SK-N-SH (cell line): ENCODE measurements around the gene GOLGA8H. TPM values are rescaled to one million over a fixed set of nuclear protein-coding genes. Genes with fewer than 3 reads are reported as not detected.
"Not testable (repeated sequence)": the region's sequence is repeated elsewhere in the genome, so short reads cannot be mapped to it uniquely, and the experiment has no call there.

Source experiments
- CTCF ChIA-PET: fragments of 300-600, 350-600 bp; formaldehyde crosslinking; extraction: SDS; loops from one replicate; lab custom pipeline; 2021; lab: Yijun Ruan, JAX
- POLR2A ChIA-PET: fragments of 350-600 bp; sonication (Branson Sonifier 250); formaldehyde crosslinking; extraction: SDS; loops from one replicate; lab custom pipeline; 2020; ENCODE audit warnings: antibody characterized with exemption, inconsistent platforms; lab: Yijun Ruan, JAX
- DNase-seq: peaks from one replicate; pipeline ENCODE4 v3.0.0; 2012
- H2AFZ ChIP-seq: fragments of 200-600 bp; sonication (generic); 2 replicates; pipeline ENCODE4 v1.8.1; 2016; ENCODE audit warnings: antibody characterized with exemption, mild to moderate bottlenecking, low read depth
- H3F3A ChIP-seq: fragments of 200-600 bp; sonication (generic); replicated peaks from 2 replicates; pipeline ENCODE3; 2016; ENCODE audit warnings: antibody characterized with exemption, mild to moderate bottlenecking; ENCODE audit not compliant: insufficient read depth
- H3K27ac ChIP-seq, 2 experiments: fragments of 200-500 bp in 1 of 2; fragments of 200-600 bp in 1 of 2; sonication (Bioruptor generic) in 1 of 2; sonication (generic), shearing (Covaris generic) in 1 of 2; 2 replicates each; pipeline versions ENCODE4 v1.5.1 to v1.6.1; 2014 to 2016; ENCODE audit warnings: low read depth in 2 of 2, inconsistent platforms in 1 of 2, low read length in 1 of 2, mild to moderate bottlenecking in 1 of 2, mixed read lengths in 1 of 2
- H3K27me3 ChIP-seq: fragments of 200-600 bp; sonication (generic), shearing (Covaris generic); 2 replicates; pipeline ENCODE4 v1.6.1; 2016; ENCODE audit warnings: mixed run types; ENCODE audit not compliant: insufficient read depth
- H3K36me3 ChIP-seq, 2 experiments: fragments of 200-500 bp in 1 of 2; fragments of 200-600 bp in 1 of 2; sonication (Bioruptor generic) in 1 of 2; sonication (generic) in 1 of 2; replicated peaks in 1 of 2; 2 replicates each; pipeline versions ENCODE3 to v1.5.1; 2014 to 2016; ENCODE audit warnings: low read length in 1 of 2, mild to moderate bottlenecking in 1 of 2; ENCODE audit not compliant: insufficient read depth in 2 of 2, control insufficient read depth in 1 of 2
- H3K4me1 ChIP-seq, 2 experiments: fragments of 200-500 bp in 1 of 2; fragments of 200-600 bp in 1 of 2; sonication (Bioruptor generic) in 1 of 2; sonication (generic), shearing (Covaris generic) in 1 of 2; 2 replicates each; pipeline versions ENCODE4 v1.5.1 to v1.6.1; 2014 to 2016; ENCODE audit warnings: low read depth in 1 of 2, low read length in 1 of 2, mixed run types in 1 of 2; ENCODE audit not compliant: insufficient read depth in 2 of 2, control insufficient read depth in 1 of 2
- H3K4me2 ChIP-seq: fragments of 200-600 bp; sonication (generic), shearing (Covaris generic); 2 replicates; pipeline ENCODE4 v1.6.1; 2017; ENCODE audit warnings: mixed run types
- H3K4me3 ChIP-seq, 2 experiments: fragments of 200-500 bp in 1 of 2; fragments of 200-600 bp in 1 of 2; sonication (Bioruptor generic) in 1 of 2; sonication (generic), shearing (Covaris generic) in 1 of 2; 2 replicates each; pipeline versions ENCODE4 v1.5.1 to v1.8.1; 2014 to 2016; ENCODE audit warnings: low read depth in 2 of 2, inconsistent platforms in 1 of 2, low read length in 1 of 2, mild to moderate bottlenecking in 1 of 2, mixed read lengths in 1 of 2, moderate library complexity in 1 of 2
- H3K79me2 ChIP-seq: fragments of 200-600 bp; sonication (generic); 2 replicates; pipeline ENCODE4 v1.8.1; 2017; ENCODE audit warnings: mild to moderate bottlenecking; ENCODE audit not compliant: insufficient read depth
- H3K9ac ChIP-seq: fragments of 200-600 bp; sonication (generic); 2 replicates; pipeline ENCODE4 v1.6.1; 2017; ENCODE audit warnings: mixed run types
- H3K9me2 ChIP-seq: fragments of 200-600 bp; sonication (generic); 2 replicates; pipeline ENCODE4 v1.6.1; 2017; ENCODE audit warnings: mixed run types
- H3K9me3 ChIP-seq: fragments of 200-600 bp; sonication (generic); 2 replicates; pipeline ENCODE4 v1.6.1; 2017; ENCODE audit warnings: mixed run types, mild to moderate bottlenecking, moderate library complexity
- H4K20me1 ChIP-seq: fragments of 200-600 bp; sonication (generic); 2 replicates; pipeline ENCODE4 v1.6.1; 2017; ENCODE audit warnings: mild to moderate bottlenecking, mixed run types; ENCODE audit not compliant: insufficient read depth
- WGBS: methylation state at CpG from one replicate; pipeline ENCODE4 v1.1.6; 2017; ENCODE audit warnings: low lambda C conversion rate; 5-methylcytosine and 5-hydroxymethylcytosine counted together
- polyA plus RNA-seq, 3 experiments: library from polyadenylated mRNA; depleted of rRNA; stranded (reverse); fragments of >200 nt; gene quantifications; 2 replicates each; pipeline ENCODE4 v1.2.3, GENCODE V29; 2012
- TF ChIP-seq, protein P1 (sequence below): fragments of 200-600 bp; sonication (generic); IDR thresholded peaks from 2 replicates; pipeline ENCODE4 v1.6.1; 2017; ENCODE audit warnings: antibody characterized with exemption, mild to moderate bottlenecking, moderate library complexity

Gene GOLGA8H
- polyA plus RNA-seq, 1 of the 3 experiments (the other 2 are of a cell fraction): 0.89 TPM

DNA sequence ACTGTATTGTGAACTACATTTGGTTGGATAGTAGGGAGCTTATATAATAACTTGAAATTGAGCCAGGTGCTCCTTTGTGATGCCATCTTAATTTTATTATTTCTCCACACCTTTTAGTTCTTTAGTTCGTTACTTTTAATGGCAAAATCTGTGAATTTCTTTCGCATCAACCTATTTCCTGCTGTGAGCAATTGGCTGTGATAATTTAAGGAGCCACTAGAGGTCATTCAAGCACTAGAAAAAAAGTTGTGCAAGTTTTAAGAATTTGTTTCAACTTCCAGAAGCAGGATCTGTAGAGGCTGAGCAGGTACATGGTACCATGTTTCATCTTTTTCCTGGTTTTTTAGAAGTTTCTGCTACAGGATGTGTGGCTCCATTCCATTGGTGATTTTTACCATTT is 4.9 kb upstream of the GOLGA8H start:
- POLR2A ChIA-PET, H4K20me1 ChIP-seq, H3K4me2 ChIP-seq, H3K36me3 ChIP-seq, H3K9me3 ChIP-seq, H3K79me2 ChIP-seq, H3K27ac ChIP-seq, H3K9ac ChIP-seq, H3K4me1 ChIP-seq, CTCF ChIA-PET, DNase-seq, H3K9me2 ChIP-seq, H3K27me3 ChIP-seq, H3K4me3 ChIP-seq, H3F3A ChIP-seq, H2AFZ ChIP-seq: not testable (repeated sequence)
- TF ChIP-seq, protein P1, sequence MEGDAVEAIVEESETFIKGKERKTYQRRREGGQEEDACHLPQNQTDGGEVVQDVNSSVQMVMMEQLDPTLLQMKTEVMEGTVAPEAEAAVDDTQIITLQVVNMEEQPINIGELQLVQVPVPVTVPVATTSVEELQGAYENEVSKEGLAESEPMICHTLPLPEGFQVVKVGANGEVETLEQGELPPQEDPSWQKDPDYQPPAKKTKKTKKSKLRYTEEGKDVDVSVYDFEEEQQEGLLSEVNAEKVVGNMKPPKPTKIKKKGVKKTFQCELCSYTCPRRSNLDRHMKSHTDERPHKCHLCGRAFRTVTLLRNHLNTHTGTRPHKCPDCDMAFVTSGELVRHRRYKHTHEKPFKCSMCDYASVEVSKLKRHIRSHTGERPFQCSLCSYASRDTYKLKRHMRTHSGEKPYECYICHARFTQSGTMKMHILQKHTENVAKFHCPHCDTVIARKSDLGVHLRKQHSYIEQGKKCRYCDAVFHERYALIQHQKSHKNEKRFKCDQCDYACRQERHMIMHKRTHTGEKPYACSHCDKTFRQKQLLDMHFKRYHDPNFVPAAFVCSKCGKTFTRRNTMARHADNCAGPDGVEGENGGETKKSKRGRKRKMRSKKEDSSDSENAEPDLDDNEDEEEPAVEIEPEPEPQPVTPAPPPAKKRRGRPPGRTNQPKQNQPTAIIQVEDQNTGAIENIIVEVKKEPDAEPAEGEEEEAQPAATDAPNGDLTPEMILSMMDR: peak; percentile 63
- WGBS: 26% methylated on average over 2 of the region's 2 CpGs

DNA sequence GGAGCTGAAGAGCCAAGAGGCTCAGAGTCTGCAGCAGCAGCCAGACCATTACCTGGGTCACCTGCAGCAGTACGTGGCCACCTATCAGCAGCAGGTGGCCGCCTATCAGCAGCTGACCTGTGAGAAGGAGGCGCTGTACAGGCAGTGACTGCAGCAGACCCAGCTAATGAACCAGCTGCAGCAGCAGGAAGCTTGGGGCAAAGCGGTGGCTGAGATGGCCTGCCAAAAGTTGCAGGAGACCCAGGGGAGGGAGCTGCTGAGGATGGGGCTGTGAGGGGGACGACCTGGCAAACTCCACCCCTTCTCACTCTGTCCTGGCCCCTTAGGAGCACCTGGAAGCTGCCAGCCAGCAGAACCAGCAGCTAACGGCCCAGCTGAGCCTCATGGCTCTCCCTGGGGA is 8.4 kb downstream of the GOLGA8H start:
- DNase-seq: not testable (repeated sequence)
- no CpG with 5 or more reads among the region's 6 CpGs for WGBS

DNA sequence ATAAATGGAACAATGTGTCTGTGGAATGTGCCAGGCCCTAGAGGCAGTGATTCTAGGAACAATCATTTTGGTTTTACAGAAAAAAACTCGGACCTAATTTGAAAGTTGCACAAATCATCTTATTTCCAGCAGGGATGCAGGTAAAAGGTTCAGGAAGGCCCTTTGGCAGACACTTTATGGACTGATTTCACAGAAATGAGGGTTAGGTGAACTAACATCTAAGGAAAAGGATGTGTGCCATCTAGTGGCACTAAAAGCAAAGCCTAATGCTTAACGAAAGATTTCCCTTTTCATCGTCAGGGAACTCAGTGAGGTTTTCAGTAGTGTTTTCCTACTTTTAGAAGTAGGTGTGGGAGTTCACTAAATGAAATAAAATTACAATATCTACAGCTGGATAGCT is 17.5 kb downstream of the GOLGA8H start:
- H3K9me3 ChIP-seq, H3K4me1 ChIP-seq, H3K4me2 ChIP-seq, H3K4me3 ChIP-seq, POLR2A ChIA-PET, H3K9ac ChIP-seq, DNase-seq, H3K27ac ChIP-seq, H3F3A ChIP-seq, H3K9me2 ChIP-seq, H3K27me3 ChIP-seq, CTCF ChIA-PET, H4K20me1 ChIP-seq, H2AFZ ChIP-seq, H3K36me3 ChIP-seq: not testable (repeated sequence)
- H3K79me2 ChIP-seq: peaks cover 29% of the 10 kb centered on the region
- TF ChIP-seq, protein P1: peak; percentile 26
- WGBS: 0% methylated on average over 1 of the region's 3 CpGs

More for the DNA sequence above, 8.4 kb downstream of the GOLGA8H start:
- CTCF ChIA-PET, H3K27me3 ChIP-seq, H3K9me3 ChIP-seq, H3K4me2 ChIP-seq, H4K20me1 ChIP-seq, H3K4me1 ChIP-seq, H3K9ac ChIP-seq, POLR2A ChIA-PET, H3K27ac ChIP-seq, H3K9me2 ChIP-seq, H3K36me3 ChIP-seq, H2AFZ ChIP-seq, H3K4me3 ChIP-seq, H3K79me2 ChIP-seq, H3F3A ChIP-seq: not testable (repeated sequence)
